OCI-LY7 (cell line): ENCODE data around the gene CDH16. TPM values are rescaled to one million over a fixed set of nuclear protein-coding genes. Genes with fewer than 3 reads are reported as not detected.
"Not testable (repeated sequence)": the region's sequence is repeated elsewhere in the genome, so short reads cannot be mapped to it uniquely, and the experiment has no call there.

Source experiments
- BruUV-seq: library from RNA; stranded (reverse); fragments of 400-500 nt; replicated peaks from 2 replicates; lab custom pipeline; 2021; lab: Mats Ljungman, UMichigan
- CTCF ChIA-PET: fragments of 300-600 bp; sonication (Branson Sonifier 250); formaldehyde crosslinking; loops from one replicate; lab custom pipeline; 2022; ENCODE audit warnings: antibody characterized with exemption; ENCODE audit not compliant: unreplicated experiment; lab: Charles Lee
- POLR2A ChIA-PET: fragments of 300-600 bp; sonication (Branson Sonifier 250); formaldehyde crosslinking; loops from one replicate; lab custom pipeline; 2022; ENCODE audit warnings: antibody characterized with exemption; lab: Charles Lee
- DNase-seq: peaks from one replicate; pipeline ENCODE4 v3.0.0-alpha.2; 2015; ENCODE audit warnings: low spot score
- H2AFZ ChIP-seq: fragments of 200-600 bp; sonication (generic), shearing (Covaris generic); 2 replicates; pipeline ENCODE4 v1.6.1; 2014; ENCODE audit warnings: mild to moderate bottlenecking, antibody characterized with exemption, low read length, moderate library complexity
- H3K27ac ChIP-seq: fragments of 200-600 bp; sonication (generic); 2 replicates; pipeline ENCODE4 v1.5.1; 2014; ENCODE audit warnings: mixed run types, low read depth, mild to moderate bottlenecking, moderate library complexity, low read length, inconsistent platforms; ENCODE audit not compliant: poor library complexity, severe bottlenecking
- H3K36me3 ChIP-seq: fragments of 200-600 bp; sonication (generic); 2 replicates; pipeline ENCODE4 v1.6.1; 2014; ENCODE audit warnings: mild to moderate bottlenecking, antibody characterized with exemption, low read length, moderate library complexity, mixed read lengths; ENCODE audit not compliant: insufficient read depth
- H3K4me1 ChIP-seq: fragments of 200-600 bp; sonication (generic); 2 replicates; pipeline ENCODE4 v1.5.1; 2014; ENCODE audit warnings: mild to moderate bottlenecking, low read length; ENCODE audit not compliant: insufficient read depth, poor library complexity, severe bottlenecking
- H3K4me2 ChIP-seq: fragments of 200-600 bp; sonication (generic); 2 replicates; pipeline ENCODE4 v1.6.1; 2014; ENCODE audit warnings: mild to moderate bottlenecking, low read length
- H3K4me3 ChIP-seq: fragments of 200-600 bp; sonication (generic); 2 replicates; pipeline ENCODE4 v1.5.1; 2014; ENCODE audit warnings: mild to moderate bottlenecking, low read depth, low read length; ENCODE audit not compliant: poor library complexity, severe bottlenecking
- H3K79me2 ChIP-seq: fragments of 200-600 bp; sonication (generic); 2 replicates; pipeline ENCODE4 v1.6.1; 2016; ENCODE audit warnings: low read depth, mild to moderate bottlenecking, low read length, moderate library complexity, mixed read lengths; ENCODE audit not compliant: insufficient read depth
- H3K9me2 ChIP-seq: fragments of 200-600 bp; sonication (generic); 2 replicates; pipeline ENCODE4 v1.6.1; 2016; ENCODE audit warnings: mild to moderate bottlenecking, low read length, mixed read lengths; ENCODE audit not compliant: insufficient read depth
- H3K9me3 ChIP-seq: fragments of 200-600 bp; sonication (generic); 2 replicates; pipeline ENCODE4 v1.6.1; 2014; ENCODE audit warnings: mild to moderate bottlenecking, mixed run types, low read length, mixed read lengths
- H4K20me1 ChIP-seq: fragments of 200-600 bp; sonication (generic); 2 replicates; pipeline ENCODE4 v1.6.1; 2014; ENCODE audit warnings: mild to moderate bottlenecking, antibody characterized with exemption, low read length, moderate library complexity, mixed read lengths; ENCODE audit not compliant: insufficient read depth
- EZH2phosphoT487 ChIP-seq: fragments of 200-600 bp; sonication (generic); IDR thresholded peaks from 2 replicates; pipeline ENCODE4 v1.6.1; 2018; ENCODE audit warnings: low read depth, borderline replicate concordance, mild to moderate bottlenecking, mixed run types, antibody characterized with exemption, low read length, moderate library complexity, mixed read lengths
- intact Hi-C: fragments of 100-400 bp; cut with micrococcal nuclease; formaldehyde crosslinking; loops from one replicate; pipeline ENCODE4 v1.10.0; 2022; ENCODE audit not compliant: unreplicated experiment
- total RNA-seq, 2 experiments: library from RNA; depleted of rRNA in 1 of 2; stranded (reverse); fragments of >200 nt in 1 of 2; shearing (Covaris generic) in 1 of 2; gene quantifications; 2 replicates each; pipeline ENCODE4 v1.2.3, GENCODE V29; 2014 to 2022
- TF ChIP-seq, protein P1 (sequence below): fragments of 200-600 bp; sonication (generic); conservative IDR thresholded peaks from 2 replicates; pipeline ENCODE4 v1.5.1; 2014; ENCODE audit warnings: mild to moderate bottlenecking, antibody characterized with exemption, low read length, moderate library complexity, mixed read lengths

Gene CDH16
- total RNA-seq, 2 experiments from 2014 or later = not detected

DNA sequence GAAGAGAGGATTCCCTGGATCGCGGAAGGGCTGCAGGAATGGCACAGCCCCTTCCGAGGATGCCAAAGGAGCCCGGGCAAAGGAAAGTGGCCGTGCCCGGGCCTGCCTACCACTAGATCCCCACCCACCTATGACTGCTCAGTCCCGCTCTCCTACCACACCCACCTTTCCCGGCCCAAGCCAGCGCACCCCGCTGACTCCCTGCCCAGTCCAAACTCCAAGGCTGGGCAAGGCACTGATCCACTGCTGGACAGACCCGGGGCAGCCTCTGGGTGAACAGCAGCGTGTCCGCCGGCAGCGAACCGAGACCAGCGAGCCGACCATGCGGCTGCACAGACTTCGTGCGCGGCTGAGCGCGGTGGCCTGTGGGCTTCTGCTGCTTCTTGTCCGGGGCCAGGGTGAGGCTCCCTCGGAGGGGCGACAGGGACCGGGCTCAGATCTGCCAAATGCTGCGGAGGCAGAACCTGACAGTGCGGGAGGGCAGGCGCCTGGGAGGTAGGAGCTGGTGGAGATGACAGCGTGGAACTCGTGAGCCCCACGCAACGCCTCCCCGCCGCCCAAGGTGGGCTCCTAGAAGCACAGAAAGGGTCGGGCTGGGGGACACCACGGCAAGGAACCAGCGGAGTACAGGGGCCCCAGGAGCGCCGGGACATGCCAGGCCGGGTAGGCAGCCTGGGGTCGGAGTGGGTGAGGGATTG is 16.8 kb upstream of the CDH16 start, which contains the start of gene CES2:
CES2 (plus strand) TSS at position 203 of the 698 bp plus-strand sequence; CDS start at position 323, 120 bp downstream.
- DNase-seq = no peak
- ChIA-PET POLR2A (no interaction called here), CTCF (no interaction called here)
- Histone ChIP-seq H3K79me2 (peaks cover 7% of the 10 kb centered on the region; the same call in 1 of the 2 replicates), H3K36me3 (peaks cover 12% of the 10 kb centered on the region; the same call in 1 of the 2 replicates), H4K20me1 (no peaks in the 10 kb centered on the region), H3K4me1 (peaks cover 12% of the 10 kb centered on the region), H2AFZ (peak within 1 kb of the TSS; percentile 55), H3K9me3 (no peaks in the 10 kb centered on the region), H3K27ac (peak within 1 kb of the TSS; percentile 34), H3K9me2 (no peaks in the 10 kb centered on the region), H3K4me3 (peak within 1 kb of the TSS; percentile 88), H3K4me2 (peak within 1 kb of the TSS; percentile 95)
- BruUV-seq = no TSS peak
- intact Hi-C loops = no loop called here
- no peak for TF ChIP-seq EZH2phosphoT487
- TF ChIP-seq, protein P1, sequence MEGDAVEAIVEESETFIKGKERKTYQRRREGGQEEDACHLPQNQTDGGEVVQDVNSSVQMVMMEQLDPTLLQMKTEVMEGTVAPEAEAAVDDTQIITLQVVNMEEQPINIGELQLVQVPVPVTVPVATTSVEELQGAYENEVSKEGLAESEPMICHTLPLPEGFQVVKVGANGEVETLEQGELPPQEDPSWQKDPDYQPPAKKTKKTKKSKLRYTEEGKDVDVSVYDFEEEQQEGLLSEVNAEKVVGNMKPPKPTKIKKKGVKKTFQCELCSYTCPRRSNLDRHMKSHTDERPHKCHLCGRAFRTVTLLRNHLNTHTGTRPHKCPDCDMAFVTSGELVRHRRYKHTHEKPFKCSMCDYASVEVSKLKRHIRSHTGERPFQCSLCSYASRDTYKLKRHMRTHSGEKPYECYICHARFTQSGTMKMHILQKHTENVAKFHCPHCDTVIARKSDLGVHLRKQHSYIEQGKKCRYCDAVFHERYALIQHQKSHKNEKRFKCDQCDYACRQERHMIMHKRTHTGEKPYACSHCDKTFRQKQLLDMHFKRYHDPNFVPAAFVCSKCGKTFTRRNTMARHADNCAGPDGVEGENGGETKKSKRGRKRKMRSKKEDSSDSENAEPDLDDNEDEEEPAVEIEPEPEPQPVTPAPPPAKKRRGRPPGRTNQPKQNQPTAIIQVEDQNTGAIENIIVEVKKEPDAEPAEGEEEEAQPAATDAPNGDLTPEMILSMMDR = no peak

DNA sequence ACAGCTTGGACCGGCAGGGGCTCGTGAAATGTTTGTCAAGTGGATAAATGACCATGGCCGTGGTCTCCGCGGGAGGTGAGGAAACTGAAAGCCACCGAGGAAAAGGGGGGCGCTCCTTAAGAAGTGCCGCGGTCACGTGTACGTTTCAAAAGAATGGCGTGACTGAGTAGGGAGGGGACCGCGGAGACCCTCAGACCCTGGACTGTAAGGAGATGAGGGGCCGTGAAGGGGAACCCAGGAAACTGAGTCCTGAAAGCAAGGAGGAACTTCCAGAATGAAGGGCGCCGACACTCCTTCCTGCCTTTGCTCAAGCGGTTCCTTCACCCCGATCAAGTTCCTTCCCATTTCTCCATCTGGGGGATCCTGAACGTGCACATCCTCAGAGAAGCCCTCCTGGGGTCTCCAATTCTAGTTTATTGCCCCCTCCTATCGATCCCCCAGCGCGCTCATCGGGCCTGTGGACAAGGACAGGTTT is 16.2 kb upstream of the CDH16 start:
- H3K9me2 ChIP-seq, H3K79me2 ChIP-seq, H4K20me1 ChIP-seq, CTCF ChIA-PET, H3K9me3 ChIP-seq, H3K36me3 ChIP-seq: not testable (repeated sequence)
- peak overlapping the region; percentile 34 for H3K27ac ChIP-seq
- intact Hi-C loops = loop anchor here (5.0 kb wide), 1 partner anchor 38 kb away; no protein-coding TSS in a partner anchor
- BruUV-seq = TSS peak; percentile 66
- peak; percentile 12 for DNase-seq
- peak overlapping the region; percentile 55 for H2AFZ ChIP-seq
- peak overlapping the region; percentile 88 for H3K4me3 ChIP-seq
- H3K4me2 ChIP-seq = peak overlapping the region; percentile 95
- POLR2A ChIA-PET = interaction anchor here (0.6 kb wide), 1 partner anchor 9 kb away, joined by 3 read pairs; no protein-coding TSS in a partner anchor
- peaks cover 12% of the 10 kb centered on the region for H3K4me1 ChIP-seq

DNA sequence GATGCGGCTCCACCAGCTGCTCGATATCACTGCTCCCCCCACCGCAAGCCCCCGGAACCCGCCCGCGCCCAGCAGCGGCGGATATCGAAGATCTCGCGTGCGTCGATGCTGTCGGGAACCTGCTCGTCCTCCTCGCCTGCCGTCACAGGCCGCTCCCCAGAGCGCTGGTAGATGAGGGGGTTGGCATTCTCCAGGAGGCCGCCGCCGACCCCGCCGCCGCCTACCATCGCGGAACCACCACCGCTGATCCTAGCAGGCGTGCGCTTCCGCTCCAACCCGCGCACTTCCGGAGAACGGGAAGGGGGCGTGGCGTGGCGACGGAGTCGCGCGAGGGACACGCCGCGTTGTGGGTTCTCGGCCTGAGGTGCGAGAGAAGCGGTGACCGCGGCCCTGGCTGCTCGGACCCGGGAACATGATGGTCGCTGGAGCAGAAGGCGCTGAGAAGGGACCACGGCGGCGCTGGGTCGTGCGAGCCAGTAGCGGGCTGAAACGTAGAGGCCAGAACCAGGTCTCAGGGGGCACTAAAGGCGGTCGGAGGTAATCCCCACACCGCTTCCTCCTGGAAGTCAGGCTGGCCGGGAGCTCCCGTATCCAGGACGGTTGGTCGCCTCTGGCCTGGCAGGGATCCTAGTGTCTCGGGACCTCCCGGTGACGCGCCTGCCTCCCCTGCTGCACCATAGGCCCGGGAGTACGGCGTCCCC is 15.6 kb upstream of the CDH16 start, which contains the start of gene CIAO2B:
CIAO2B (minus strand) TSS at position 265 of the 701 bp plus-strand sequence; CDS start at position 227, 38 bp downstream.
- ChIA-PET POLR2A (interaction anchor here (0.6 kb wide), 1 partner anchor 10 kb away, joined by 3 read pairs; no protein-coding TSS in a partner anchor), CTCF (no interaction called here)
- Histone ChIP-seq H3K9me2 (no peaks in the 10 kb centered on the region), H3K4me3 (peak within 1 kb of the TSS; percentile 88), H3K27ac (peak within 1 kb of the TSS; percentile 34), H3K4me2 (peak within 1 kb of the TSS; percentile 95), H3K36me3 (peaks cover 8% of the 10 kb centered on the region; the same call in 1 of the 2 replicates), H3K4me1 (peaks cover 12% of the 10 kb centered on the region), H4K20me1 (no peaks in the 10 kb centered on the region), H3K9me3 (no peaks in the 10 kb centered on the region), H3K79me2 (peaks cover 7% of the 10 kb centered on the region; the same call in 1 of the 2 replicates), H2AFZ (peak within 1 kb of the TSS; percentile 75)
- peak; percentile 88 for DNase-seq
- intact Hi-C loops = loop anchor here (5.0 kb wide), 1 partner anchor 37 kb away; no protein-coding TSS in a partner anchor
- no TSS peak for BruUV-seq
- TF ChIP-seq EZH2phosphoT487 = no peak
- TF ChIP-seq, protein P1 = no peak
